ENCODE measurements around the gene ARIH2. TPM values are rescaled to one million over a fixed set of nuclear protein-coding genes. Genes with fewer than 3 reads are reported as not detected.

Gene ARIH2
- total RNA-seq, 1 experiment from 2014 or later, result 167 TPM

DNA sequence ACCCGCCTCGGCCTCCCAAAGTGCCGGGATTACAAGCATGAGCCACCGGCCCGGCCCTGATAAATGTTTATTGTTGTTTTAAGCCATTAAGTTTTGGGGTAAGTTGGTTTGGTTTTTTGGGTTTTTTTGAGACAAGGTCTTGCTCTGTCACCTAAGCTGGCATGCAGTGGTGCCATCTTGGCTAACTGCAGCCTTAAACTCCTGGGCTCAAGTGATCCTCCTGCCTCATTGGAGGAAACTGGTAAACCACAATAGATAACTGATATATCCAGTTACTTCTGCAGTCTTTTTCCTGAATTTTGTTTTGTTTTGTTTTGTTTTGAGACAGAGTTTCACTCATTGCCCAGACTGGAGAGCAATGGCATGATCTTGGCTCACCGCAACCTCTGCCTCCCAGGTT lies 24.1 kb upstream of the ARIH2 start:
- no peak overlapping the region for H3K27ac Mint-ChIP-seq (ENCODE audit: low read depth, unreplicated experiment)
- DNase-seq (ENCODE audit: unreplicated experiment), result no peak
- TF ChIP-seq, protein P1, sequence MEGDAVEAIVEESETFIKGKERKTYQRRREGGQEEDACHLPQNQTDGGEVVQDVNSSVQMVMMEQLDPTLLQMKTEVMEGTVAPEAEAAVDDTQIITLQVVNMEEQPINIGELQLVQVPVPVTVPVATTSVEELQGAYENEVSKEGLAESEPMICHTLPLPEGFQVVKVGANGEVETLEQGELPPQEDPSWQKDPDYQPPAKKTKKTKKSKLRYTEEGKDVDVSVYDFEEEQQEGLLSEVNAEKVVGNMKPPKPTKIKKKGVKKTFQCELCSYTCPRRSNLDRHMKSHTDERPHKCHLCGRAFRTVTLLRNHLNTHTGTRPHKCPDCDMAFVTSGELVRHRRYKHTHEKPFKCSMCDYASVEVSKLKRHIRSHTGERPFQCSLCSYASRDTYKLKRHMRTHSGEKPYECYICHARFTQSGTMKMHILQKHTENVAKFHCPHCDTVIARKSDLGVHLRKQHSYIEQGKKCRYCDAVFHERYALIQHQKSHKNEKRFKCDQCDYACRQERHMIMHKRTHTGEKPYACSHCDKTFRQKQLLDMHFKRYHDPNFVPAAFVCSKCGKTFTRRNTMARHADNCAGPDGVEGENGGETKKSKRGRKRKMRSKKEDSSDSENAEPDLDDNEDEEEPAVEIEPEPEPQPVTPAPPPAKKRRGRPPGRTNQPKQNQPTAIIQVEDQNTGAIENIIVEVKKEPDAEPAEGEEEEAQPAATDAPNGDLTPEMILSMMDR (IDR thresholded peaks at IDR 0.05; ENCODE audit: unreplicated experiment), result no peak
- no peaks in the 10 kb centered on the region for H3K36me3 Mint-ChIP-seq (ENCODE audit: insufficient read depth, unreplicated experiment)
- H3K27me3 Mint-ChIP-seq (ENCODE audit: insufficient read depth, unreplicated experiment), result no peaks in the 10 kb centered on the region
- H3K9me3 Mint-ChIP-seq (ENCODE audit: unreplicated experiment), result no peaks in the 10 kb centered on the region
- ChIA-PET CTCF (interaction anchor here (0.7 kb wide), 1 partner anchor 23 kb away, joined by 4 read pairs; no protein-coding TSS in a partner anchor), POLR2A (no interaction called here)
- intact Hi-C loops (cut with micrococcal nuclease), result no loop called here
- BruUV-seq (replicated peaks), result no TSS peak
- H3K4me3 Mint-ChIP-seq (ENCODE audit: unreplicated experiment), result no peak overlapping the region
- H3K4me1 Mint-ChIP-seq (ENCODE audit: insufficient read depth, unreplicated experiment), result peaks cover 29% of the 10 kb centered on the region

DNA sequence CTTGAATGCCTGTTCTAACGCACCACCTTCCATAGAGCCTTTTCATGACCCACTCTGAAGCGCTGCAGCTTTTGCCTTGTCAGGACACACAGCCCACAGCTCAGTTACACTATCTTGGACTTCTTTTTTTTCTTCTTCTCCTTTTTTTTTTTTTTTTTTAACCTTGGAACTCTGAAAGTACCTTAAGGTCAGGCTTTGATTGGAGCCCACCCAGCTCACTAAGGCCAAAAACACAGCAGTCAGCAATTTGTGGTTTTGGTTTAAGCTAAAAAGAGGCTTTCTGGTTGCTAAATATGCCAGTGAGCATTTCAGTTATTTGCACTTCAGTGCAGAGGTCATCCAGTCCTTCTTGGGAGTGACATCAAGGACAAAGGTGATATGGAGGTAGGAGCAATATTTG lies 21.7 kb upstream of the ARIH2 start:
- CTCF ChIA-PET, result interaction anchor here (0.6 kb wide), 1 partner anchor 75 kb away, joined by 3 read pairs; no protein-coding TSS in a partner anchor

DNA sequence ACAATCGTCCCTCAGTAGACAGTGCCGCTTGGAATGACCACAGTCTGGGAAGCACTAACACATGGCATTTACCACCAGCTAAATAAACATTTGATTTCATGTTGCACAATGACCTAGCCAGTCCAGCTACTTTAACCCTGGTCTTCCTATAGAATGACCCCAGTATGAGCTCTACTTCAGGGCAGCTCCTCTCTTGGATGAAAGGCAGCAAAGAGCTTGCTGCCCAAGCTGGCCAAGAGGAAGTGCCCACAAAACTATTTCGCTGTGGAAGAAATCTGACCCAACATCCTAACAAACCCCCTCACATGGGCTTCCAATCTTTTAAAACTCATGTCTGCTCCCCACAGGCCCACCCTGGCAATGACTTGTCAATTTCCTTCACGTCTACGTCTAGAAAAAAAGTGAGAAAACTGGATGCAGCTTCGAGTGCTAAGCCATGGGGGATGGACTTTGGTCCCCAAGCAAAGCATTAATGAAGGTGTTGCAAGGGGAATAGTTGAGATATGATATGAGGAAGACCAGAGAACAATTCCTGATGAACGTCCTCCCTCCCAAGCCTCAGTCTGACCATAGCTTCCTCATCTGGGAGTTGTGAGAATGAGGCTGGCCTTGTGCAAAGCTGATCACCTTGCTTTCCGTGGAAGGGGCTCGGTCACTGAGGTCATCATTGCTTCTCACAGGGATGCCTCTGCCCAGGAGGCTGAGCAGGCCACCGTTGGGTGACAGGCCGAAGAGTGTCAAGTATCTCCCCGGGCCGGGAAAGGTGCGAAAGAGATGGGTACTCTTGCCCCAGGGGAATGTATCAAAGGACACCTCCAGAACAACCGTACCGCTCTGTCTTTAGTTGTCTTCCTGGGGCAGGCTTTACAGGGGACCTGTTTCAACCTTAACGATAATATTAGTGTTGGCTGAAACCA lies 20.9 kb upstream of the ARIH2 start:
- Mint-ChIP-seq H3K36me3 (ENCODE audit: insufficient read depth, unreplicated experiment) (no peaks in the 10 kb centered on the region), H3K4me1 (ENCODE audit: insufficient read depth, unreplicated experiment) (peaks cover 20% of the 10 kb centered on the region), H3K27me3 (ENCODE audit: insufficient read depth, unreplicated experiment) (no peaks in the 10 kb centered on the region), H3K4me3 (ENCODE audit: unreplicated experiment) (peak overlapping the region; percentile 90), H3K27ac (ENCODE audit: low read depth, unreplicated experiment) (peak overlapping the region; percentile 90), H3K9me3 (ENCODE audit: unreplicated experiment) (no peaks in the 10 kb centered on the region)
- CTCF ChIA-PET, result interaction anchor here (0.6 to 0.7 kb wide), 2 partner anchors 726 to 814 kb away, joined by 3 to 4 read pairs; no protein-coding TSS in a partner anchor
- intact Hi-C loops (cut with micrococcal nuclease), result no loop called here
- POLR2A ChIA-PET, result interaction anchor here (0.9 to 4.1 kb wide), 11 partner anchors 8 to 573 kb away, joined by 3 to 32 read pairs (median 3); partner anchors contain the start of genes ARIH2, DAG1, IP6K2 and PRKAR2A
- TSS peak; percentile 36 for BruUV-seq (replicated peaks)
- TF ChIP-seq, protein P1 (IDR thresholded peaks at IDR 0.05; ENCODE audit: unreplicated experiment), result no peak
- peak; percentile 25 for DNase-seq (ENCODE audit: unreplicated experiment)

More for the DNA sequence above, 21.7 kb upstream of the ARIH2 start:
- Mint-ChIP-seq H3K36me3 (ENCODE audit: insufficient read depth, unreplicated experiment) (no peaks in the 10 kb centered on the region), H3K4me3 (ENCODE audit: unreplicated experiment) (no peak overlapping the region), H3K27me3 (ENCODE audit: insufficient read depth, unreplicated experiment) (no peaks in the 10 kb centered on the region), H3K9me3 (ENCODE audit: unreplicated experiment) (no peaks in the 10 kb centered on the region), H3K27ac (ENCODE audit: low read depth, unreplicated experiment) (no peak overlapping the region), H3K4me1 (ENCODE audit: insufficient read depth, unreplicated experiment) (peaks cover 22% of the 10 kb centered on the region)
- intact Hi-C loops (cut with micrococcal nuclease), result no loop called here
- BruUV-seq (replicated peaks), result no TSS peak
- no peak for DNase-seq (ENCODE audit: unreplicated experiment)
- POLR2A ChIA-PET, result interaction anchor here (4.1 kb wide), 1 partner anchor 22 kb away, joined by 32 read pairs; the partner anchor contains the start of gene ARIH2
- TF ChIP-seq, protein P1 (IDR thresholded peaks at IDR 0.05; ENCODE audit: unreplicated experiment), result no peak
